ENCODE data around the gene DDX56.

DNA sequence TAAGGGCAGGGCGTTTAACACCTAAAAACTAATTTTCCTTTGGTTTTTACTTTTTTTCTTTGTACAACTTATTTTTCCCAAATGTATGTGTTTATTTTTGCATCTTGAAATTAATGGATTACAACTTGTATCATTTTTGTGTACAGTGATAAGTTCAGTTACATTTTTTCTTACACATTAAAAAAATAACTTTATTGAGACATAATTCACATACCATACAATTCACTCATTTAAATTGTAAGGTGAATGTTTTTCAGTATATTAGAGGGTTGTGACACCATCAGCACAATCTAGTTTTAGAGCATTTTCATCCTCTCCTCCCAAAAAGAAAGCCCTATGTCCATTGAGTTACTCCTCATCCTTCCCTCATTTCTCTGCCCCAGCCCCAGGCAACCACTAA, 44.3 kb upstream of the DDX56 start:
- TF ChIP-seq, protein P1, sequence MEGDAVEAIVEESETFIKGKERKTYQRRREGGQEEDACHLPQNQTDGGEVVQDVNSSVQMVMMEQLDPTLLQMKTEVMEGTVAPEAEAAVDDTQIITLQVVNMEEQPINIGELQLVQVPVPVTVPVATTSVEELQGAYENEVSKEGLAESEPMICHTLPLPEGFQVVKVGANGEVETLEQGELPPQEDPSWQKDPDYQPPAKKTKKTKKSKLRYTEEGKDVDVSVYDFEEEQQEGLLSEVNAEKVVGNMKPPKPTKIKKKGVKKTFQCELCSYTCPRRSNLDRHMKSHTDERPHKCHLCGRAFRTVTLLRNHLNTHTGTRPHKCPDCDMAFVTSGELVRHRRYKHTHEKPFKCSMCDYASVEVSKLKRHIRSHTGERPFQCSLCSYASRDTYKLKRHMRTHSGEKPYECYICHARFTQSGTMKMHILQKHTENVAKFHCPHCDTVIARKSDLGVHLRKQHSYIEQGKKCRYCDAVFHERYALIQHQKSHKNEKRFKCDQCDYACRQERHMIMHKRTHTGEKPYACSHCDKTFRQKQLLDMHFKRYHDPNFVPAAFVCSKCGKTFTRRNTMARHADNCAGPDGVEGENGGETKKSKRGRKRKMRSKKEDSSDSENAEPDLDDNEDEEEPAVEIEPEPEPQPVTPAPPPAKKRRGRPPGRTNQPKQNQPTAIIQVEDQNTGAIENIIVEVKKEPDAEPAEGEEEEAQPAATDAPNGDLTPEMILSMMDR (IDR thresholded peaks at IDR 0.05; ENCODE audit: insufficient read depth, low read depth, low read length) = no peak
- TF ChIP-seq EZH2 (IDR thresholded peaks at IDR 0.05; ENCODE audit: insufficient read depth, low read length) = no peak
